Measurements from ENCODE around the gene LRRC27.

Gene LRRC27

DNA sequence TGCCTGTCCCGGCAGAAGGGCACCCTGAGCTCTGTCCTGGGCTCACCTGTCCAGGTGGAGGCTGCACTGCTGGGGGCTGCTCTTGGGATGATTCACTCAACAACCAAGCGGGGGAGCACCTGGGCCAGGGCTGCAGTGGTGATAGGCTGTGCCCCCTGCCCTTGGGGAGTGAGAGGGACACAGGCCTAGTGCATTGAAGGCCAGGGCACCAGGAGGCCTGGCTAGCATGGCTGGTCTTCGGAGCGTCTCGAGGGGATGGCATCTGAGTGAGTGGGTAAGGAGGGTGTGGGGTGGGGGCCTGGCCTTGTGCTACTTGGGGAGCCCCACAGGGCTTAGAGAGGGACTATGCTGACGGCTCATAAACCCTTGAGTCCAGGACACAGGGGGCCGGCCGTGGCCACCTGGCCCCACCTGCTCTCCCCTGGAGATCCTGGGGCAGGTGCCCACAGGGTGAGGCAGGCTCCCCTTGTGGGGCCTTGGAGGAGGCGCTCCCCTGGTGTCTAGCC lies 68.1 kb downstream of the LRRC27 start:
- DNase-seq (ENCODE audit: low read depth in 2 of 3, low spot score in 1 of 3): no peak

DNA sequence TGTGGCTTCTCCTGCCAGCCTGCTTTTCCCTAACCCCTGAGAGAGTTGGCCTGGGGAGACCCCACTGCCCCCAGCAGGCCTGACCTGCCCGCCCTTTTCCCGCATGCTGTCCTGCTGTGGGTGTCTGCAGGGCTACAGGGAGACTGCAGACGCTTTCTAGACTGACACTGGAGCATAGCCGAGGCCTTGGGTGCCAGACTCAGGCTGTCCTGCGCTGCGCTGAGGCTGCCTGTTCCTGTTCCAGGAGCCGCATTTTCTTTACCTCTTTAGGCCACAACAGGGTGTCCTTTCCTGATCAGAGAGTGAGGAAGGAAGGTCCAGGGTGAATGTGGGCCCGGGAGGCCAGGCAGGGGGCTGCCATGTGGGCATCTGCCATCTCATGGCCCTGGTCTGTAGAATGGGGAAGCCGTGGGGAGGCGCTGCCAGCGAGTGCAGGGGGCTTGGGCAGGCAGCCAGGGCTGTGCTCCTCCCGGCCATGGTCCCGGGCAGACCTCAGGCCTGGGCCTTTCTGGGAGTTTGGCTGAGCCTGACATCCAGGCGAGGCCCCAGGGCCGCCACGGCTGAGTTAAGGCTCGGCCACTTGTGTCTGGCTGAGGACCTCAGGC lies 68.7 kb downstream of the LRRC27 start:
- no peak for DNase-seq (ENCODE audit: low read depth in 2 of 3, low spot score in 1 of 3)

GRCh38 chr10:132401401-132402118 lies 69.6 kb downstream of the LRRC27 start:
- no peak for DNase-seq (ENCODE audit: low read depth in 2 of 3, low spot score in 1 of 3)

DNA sequence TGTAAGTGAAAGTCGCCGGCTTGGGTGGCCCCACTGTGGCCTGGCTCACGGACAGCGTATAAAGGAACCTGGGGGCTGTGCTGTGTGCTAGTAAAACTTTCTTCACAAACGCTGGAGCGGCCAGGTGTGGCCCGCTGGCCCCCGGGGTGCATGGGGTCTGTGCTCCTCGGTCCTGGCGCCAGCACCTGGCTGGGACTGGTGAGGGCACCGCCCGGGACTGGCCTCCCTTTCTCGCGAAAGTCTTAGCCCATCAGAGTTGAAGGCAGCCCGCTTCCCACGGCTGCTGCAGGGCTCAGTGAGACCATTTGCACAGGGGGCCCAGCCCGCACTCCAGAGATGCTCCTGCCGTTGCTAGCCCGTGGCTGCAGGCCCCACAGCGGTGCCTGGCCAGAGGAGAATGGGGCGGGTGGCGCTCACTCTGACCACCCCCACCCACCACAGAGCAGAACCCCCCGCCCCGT lies 70.8 kb downstream of the LRRC27 start:
- no peak for DNase-seq (ENCODE audit: low read depth in 2 of 3, low spot score in 1 of 3)

DNA sequence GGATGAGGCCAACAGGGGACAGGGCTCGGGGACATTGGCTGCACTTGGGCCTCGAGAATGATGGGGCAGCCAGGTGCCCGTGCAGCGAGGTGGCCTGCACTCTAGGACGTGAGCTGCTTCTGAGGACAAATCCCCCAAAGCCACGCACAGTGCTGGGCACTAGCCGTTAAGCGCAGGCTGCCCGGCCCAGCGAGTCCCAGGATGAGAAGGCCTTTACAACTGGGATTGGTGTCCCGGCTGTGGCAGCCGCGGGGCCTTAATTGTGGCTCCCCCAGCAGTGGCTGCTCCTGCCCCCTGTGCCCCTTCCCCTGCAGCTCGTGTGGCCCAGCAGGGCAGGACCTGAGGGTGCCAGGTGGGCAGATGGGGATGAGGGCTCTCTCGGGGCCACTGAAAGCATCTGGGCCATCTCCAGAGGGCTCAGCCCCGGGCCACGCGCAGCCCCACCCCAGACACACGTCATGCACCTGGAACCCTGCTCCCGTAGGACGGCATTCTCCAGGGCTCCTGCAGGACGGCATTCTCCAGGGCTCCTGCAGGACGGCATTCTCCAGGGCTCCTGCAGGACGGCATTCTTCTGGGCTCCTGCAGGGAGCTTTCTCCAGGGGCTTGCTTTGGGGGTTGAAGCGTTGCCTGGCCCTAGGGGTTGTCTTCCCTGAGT lies 71.6 kb downstream of the LRRC27 start:
- no peak for DNase-seq (ENCODE audit: low read depth in 2 of 3, low spot score in 1 of 3)

DNA sequence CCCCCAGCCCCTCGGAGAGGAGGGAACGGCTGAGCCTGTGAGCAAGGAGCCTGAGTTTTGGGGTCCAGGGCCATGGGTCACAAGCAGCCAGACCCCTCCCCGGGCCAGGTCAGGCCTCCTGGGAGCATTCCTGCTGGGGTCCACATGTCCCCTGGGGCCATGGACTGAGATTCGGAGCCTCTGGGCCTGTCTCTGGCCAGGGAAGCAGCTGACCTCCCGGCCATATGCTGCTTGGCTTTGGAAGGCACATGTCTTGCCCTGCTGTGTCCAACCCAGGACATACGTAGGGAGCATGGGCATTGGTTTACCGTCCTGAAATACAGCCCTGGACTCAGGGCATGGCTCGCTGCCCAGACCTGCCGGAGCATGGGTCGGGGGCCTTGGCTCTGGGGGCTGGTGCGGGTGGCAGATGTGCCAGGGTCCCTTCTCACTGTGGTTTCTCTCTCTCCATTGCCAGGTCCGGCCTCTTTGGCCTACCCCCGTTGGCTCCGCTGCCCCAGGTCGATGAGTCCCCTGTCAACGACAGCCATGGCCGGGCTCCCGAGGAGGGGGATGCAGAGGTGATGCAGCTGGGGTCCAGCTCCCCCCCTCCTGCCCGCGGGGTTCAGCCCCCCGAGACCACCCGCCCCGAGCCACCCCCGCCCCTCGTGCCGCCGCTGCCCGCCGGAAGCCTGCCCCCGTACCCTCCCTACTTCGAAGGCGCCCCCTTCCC lies 72.3 kb downstream of the LRRC27 start:
- no peak for DNase-seq (ENCODE audit: low read depth in 2 of 3, low spot score in 1 of 3)

DNA sequence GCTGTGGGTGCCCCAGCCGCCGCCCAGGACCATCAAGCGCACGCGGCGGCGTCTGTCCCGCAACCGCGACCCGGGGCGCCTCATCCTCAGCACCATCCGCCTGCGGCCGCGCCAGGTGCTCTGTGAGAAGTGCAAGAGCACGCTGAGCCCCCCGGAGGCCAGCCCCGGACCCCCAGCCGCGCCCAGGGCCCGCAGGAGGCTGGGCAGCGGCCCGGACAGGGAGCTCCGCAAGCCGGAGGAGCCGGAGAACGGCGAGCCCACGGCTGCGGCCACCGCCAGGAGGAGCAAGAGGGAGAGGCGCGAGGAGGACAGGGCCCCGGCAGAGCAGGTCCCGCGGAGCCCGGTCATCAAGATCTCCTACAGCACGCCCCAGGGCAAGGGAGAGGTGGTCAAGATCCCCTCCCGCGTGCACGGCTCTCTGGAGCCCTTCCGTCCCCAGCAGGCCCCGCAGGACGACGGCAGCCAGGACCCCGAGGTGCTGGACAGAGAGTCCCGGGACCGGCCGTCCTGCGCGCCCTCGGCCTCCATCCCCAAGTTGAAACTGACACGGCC lies 73.0 kb downstream of the LRRC27 start:
- DNase-seq (ENCODE audit: low read depth in 2 of 3, low spot score in 1 of 3): no peak

GRCh38 chr10:132405463-132405991 lies 73.5 kb downstream of the LRRC27 start:
- DNase-seq (ENCODE audit: low read depth in 2 of 3, low spot score in 1 of 3): no peak

DNA sequence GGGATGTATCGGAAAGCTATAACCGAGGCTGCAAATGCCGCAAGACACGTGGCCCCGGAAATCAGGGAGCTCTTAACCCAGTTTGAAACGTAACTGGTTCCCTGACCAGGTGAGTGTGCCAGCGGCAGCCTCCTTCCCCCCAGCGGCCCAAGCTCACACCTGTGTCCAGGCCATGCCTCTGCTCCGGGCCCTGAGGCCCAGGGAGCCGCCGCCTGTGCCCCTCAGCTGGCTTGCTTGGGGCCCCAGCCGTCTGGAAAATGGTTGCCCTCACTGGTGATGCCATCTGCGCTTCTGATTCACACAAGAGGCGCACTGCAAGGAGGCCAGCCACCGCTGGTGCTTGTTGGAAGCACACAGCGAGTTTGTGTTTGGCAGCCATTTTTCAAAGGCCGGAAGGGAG lies 74.2 kb downstream of the LRRC27 start:
- no peak for DNase-seq (ENCODE audit: low read depth in 2 of 3, low spot score in 1 of 3)

DNA sequence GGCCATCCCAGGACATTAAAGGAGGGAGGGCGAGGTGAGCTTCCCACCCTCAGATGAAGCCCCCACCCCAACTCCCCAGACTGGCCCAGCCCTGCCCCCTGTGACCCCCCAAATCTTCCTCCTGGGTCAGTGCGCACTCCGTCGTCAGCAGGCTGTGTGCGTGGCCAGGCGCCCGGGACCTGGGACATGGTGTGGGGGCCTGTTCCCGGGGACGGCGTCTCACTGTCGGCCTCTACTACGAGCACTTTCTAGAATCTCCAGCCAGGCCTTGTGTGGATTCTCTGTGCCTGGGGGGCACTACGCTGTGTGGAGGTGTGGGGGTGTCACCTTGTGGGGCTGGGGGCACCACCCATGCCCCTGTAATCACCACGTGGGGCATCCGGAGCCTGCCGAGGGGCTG lies 74.8 kb downstream of the LRRC27 start:
- no peak for DNase-seq (ENCODE audit: low read depth in 2 of 3, low spot score in 1 of 3)

DNA sequence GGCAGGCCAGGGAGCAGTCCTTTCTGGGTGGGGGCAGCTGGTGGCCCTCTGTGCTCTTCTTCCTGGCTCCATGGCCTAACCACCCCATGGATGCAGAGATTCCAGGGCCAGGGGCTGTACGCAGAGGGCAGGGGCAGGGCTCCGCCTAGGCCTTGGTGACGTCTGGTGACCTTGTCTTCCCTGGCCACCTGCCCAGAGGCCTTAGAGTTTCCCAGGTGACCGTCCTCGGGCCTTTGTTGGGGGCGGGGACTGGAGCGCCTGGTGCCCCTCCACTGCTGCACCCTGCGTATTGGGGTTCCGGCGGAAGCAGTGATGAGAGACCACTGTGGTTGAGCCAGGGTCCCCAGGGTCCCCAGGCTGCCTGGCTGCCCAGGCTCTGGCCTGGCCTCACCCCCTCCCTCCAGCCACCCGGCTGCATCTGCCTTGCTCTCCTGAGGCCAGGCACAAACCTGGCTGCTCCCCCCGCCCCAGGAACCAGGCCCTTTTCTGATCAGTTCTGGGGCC lies 75.3 kb downstream of the LRRC27 start:
- DNase-seq (ENCODE audit: low read depth in 2 of 3, low spot score in 1 of 3): no peak

DNA sequence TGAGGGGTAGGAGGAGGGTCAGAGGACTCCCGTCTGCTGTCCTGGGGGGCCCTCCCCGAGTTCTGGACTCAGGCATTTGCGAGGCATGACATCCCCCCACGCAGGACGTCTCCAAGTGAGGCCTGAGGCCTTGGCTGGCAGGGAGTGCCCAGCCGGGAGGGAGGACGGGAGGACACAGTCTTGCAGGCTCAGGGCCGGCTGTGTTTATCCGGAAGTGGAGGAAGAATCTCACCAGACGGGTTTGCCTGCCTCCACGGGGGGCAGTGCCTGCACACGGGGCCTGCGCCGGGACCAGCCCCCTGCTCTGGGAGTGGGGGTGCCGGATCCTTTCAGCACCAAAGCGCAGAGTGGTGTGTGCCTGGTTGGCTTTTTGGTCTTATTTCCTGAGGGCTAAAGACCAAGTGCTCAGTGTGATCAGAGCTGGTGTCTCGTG lies 75.9 kb downstream of the LRRC27 start:
- no peak for DNase-seq (ENCODE audit: low read depth in 2 of 3, low spot score in 1 of 3)

GRCh38 chr10:132408367-132408781 lies 76.4 kb downstream of the LRRC27 start:
- no peak for DNase-seq (ENCODE audit: low read depth in 2 of 3, low spot score in 1 of 3)

- no peak for DNase-seq (ENCODE audit: low read depth in 2 of 3, low spot score in 1 of 3)
Measured at GRCh38 chr10:132408823-132409666, 77.1 kb downstream of the LRRC27 start.

- DNase-seq (ENCODE audit: low read depth in 2 of 3, low spot score in 1 of 3): no peak
Measured at GRCh38 chr10:132409667-132410028, 77.7 kb downstream of the LRRC27 start.

GRCh38 chr10:132410056-132410778 lies 78.2 kb downstream of the LRRC27 start:
- no peak for DNase-seq (ENCODE audit: low read depth in 2 of 3, low spot score in 1 of 3)

DNA sequence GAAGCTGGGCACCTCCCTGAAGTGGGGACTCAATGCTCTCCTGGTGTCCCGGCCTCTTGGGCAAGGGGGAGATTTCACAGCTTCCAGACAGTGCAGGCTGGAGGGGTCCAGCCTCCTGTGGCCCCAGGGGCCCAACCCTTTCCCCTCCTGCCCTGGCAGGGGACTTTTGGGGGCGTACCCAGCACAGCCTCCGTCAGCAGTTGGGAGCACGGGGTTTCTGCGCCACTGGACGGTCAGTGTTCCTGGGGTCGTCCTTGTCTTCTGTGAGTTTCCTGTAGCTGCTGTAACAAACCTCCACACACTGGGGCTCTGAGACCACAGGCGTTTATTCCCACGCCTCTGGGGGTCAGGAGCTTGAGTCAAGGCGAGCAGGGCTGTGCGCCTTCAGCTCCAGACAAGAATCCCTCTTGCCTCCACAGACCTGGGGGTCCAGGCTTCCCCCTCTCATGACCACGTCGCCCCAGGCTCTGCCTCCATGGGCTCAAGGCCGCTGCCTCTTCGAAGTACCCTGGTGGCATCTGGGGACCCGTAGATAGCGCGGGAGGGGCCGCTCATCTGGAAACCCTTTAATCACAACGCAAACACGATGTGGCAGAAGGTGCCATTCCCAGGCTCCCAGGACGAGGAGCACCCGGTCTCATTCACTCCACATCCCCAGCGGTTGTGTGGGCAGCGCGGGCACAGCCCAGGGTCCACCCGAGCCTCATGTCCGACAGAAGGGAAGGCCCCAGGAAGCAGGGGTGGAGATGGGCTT lies 79.0 kb downstream of the LRRC27 start:
- DNase-seq (ENCODE audit: low read depth in 2 of 3, low spot score in 1 of 3): no peak

DNA sequence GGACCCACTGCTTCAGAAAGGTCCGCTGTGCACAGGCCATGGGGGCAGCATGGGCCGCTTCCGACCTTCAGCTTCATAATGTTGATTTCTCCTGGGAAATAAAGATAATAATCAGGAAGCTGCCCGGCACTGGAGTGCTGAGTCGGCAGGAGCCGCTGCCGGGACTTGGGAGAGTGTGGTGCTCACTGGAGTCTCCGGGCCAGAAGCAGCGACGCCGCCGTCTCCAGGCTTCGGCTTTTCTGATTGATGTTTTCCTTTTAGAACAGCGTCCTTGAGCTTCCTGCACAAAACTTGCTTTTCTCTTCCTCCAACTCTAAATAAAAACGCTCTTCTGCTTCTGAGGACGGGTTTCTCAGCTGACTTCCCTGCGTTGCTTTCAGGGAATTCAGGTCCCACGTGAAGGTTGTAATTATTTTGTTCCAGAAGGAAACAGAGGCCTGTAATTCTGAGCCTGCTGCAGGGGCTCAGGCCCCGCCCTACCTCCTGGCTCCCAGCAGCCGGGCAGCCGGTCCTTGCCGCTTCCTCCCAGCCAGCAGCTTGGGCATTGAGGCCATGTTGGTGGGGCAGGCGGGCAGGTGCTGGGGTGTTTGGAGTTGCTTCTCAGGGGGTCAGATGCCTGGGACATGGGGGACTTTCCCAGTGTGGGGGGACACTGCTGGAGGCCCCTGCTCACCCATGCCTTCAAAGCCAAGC lies 79.7 kb downstream of the LRRC27 start:
- no peak for DNase-seq (ENCODE audit: low read depth in 2 of 3, low spot score in 1 of 3)

Measured in stimulated activated CD4-positive, alpha-beta T cell treated with anti-CD3 and anti-CD28 coated beads, Interleukin-12 subunit alpha, Interleukin-12 subunit beta, amount 100 ng/mL, for 48 hours (primary cell).